Neural progenitor cell (in vitro differentiated cells): Measurements from ENCODE around the gene MYOM1. TPM values are rescaled to one million over a fixed set of nuclear protein-coding genes. Genes with fewer than 3 reads are reported as not detected.

Source experiments
- DNase-seq: peaks from one replicate; pipeline ENCODE4 v3.0.0-alpha.2; 2016; ENCODE audit warnings: low spot score
- H2AFZ ChIP-seq: fragments of 200-600 bp; sonication (generic); replicated peaks from 2 replicates; pipeline ENCODE4 v1.6.1; 2016; ENCODE audit warnings: antibody characterized with exemption
- H3F3A ChIP-seq: fragments of 200-600 bp; sonication (generic); 2 replicates; pipeline ENCODE4 v1.6.1; 2016; ENCODE audit warnings: antibody characterized with exemption, low read depth
- H3K27ac ChIP-seq: fragments of 200-600 bp; sonication (generic); 2 replicates; pipeline ENCODE4 v1.5.1; 2016; ENCODE audit warnings: mild to moderate bottlenecking
- H3K27me3 ChIP-seq: fragments of 200-600 bp; sonication (generic); 2 replicates; pipeline ENCODE4 v1.6.1; 2016; ENCODE audit warnings: mild to moderate bottlenecking, moderate library complexity
- H3K36me3 ChIP-seq: fragments of 200-600 bp; sonication (generic); 2 replicates; pipeline ENCODE4 v1.5.1; 2016
- H3K4me1 ChIP-seq: fragments of 200-600 bp; sonication (generic); 2 replicates; pipeline ENCODE4 v1.6.1; 2016; ENCODE audit warnings: mixed run types
- H3K4me2 ChIP-seq: fragments of 200-600 bp; sonication (generic); 2 replicates; pipeline ENCODE4 v1.6.1; 2016
- H3K4me3 ChIP-seq: fragments of 200-600 bp; sonication (generic); 2 replicates; pipeline ENCODE4 v1.5.1; 2016
- H3K79me2 ChIP-seq: fragments of 200-600 bp; sonication (generic); 2 replicates; pipeline ENCODE4 v1.6.1; 2016; ENCODE audit warnings: low read depth
- H3K9ac ChIP-seq: fragments of 200-600 bp; sonication (generic); 2 replicates; pipeline ENCODE4 v1.6.1; 2016
- H3K9me3 ChIP-seq: fragments of 200-600 bp; sonication (generic); 2 replicates; pipeline ENCODE4 v1.5.1; 2016; ENCODE audit warnings: low read depth
- H4K20me1 ChIP-seq: fragments of 200-600 bp; sonication (generic); 2 replicates; pipeline ENCODE4 v1.6.1; 2016; ENCODE audit warnings: low read depth
- H3K27ac Mint-ChIP-seq: 3 replicates; pipeline ENCODE4 v1.8.0; 2021; ENCODE audit warnings: mixed read lengths
- H3K27me3 Mint-ChIP-seq: 2 replicates; pipeline ENCODE4 v1.8.0; 2022; ENCODE audit warnings: low read depth, mild to moderate bottlenecking, inconsistent platforms, moderate library complexity, mixed read lengths; ENCODE audit not compliant: insufficient read depth
- H3K36me3 Mint-ChIP-seq: 3 replicates; pipeline ENCODE4 v1.8.0; 2021; ENCODE audit warnings: mixed read lengths
- H3K4me1 Mint-ChIP-seq: 3 replicates; pipeline ENCODE4 v1.8.0; 2021; ENCODE audit warnings: mixed read lengths
- H3K4me3 Mint-ChIP-seq: 3 replicates; pipeline ENCODE4 v1.8.0; 2021; ENCODE audit warnings: mild to moderate bottlenecking, moderate library complexity, mixed read lengths
- H3K9me3 Mint-ChIP-seq: 3 replicates; pipeline ENCODE4 v1.8.0; 2020; ENCODE audit warnings: mixed read lengths
- CTCF ChIP-seq: fragments of 200-600 bp; sonication (generic); IDR thresholded peaks from 2 replicates; pipeline ENCODE4 v1.5.1; 2017; ENCODE audit warnings: antibody characterized with exemption, mild to moderate bottlenecking
- EZH2 ChIP-seq: fragments of 200-600 bp; sonication (generic); IDR thresholded peaks from 2 replicates; pipeline ENCODE4 v1.6.1; 2017; ENCODE audit warnings: antibody characterized with exemption, mild to moderate bottlenecking, moderate library complexity
- EZH2phosphoT487 ChIP-seq: fragments of 200-600 bp; sonication (generic); IDR thresholded peaks from 2 replicates; pipeline ENCODE4 v1.6.1; 2017; ENCODE audit warnings: antibody characterized with exemption
- total RNA-seq: library from RNA; depleted of rRNA; stranded (reverse); fragments of >200 nt; gene quantifications from 2 replicates; pipeline ENCODE4 v1.2.3, GENCODE V29; 2015; ENCODE audit warnings: low replicate concordance

MYOM1 gene
- total RNA-seq, 1 donor from 2014 or later, result 0.45 TPM

GRCh38 chr18:3088449-3088848 lies 131.3 kb downstream of the MYOM1 start:
- Mint-ChIP-seq H3K36me3 (no peaks in the 10 kb centered on the region), H3K27ac (no peak overlapping the region), H3K9me3 (no peaks in the 10 kb centered on the region), H3K27me3 (no peaks in the 10 kb centered on the region), H3K4me1 (peaks cover 14% of the 10 kb centered on the region), H3K4me3 (no peak overlapping the region)
- no peaks in the 10 kb centered on the region for H3F3A ChIP-seq
- peak overlapping the region; percentile 83 for H2AFZ ChIP-seq
- H4K20me1 ChIP-seq, result no peaks in the 10 kb centered on the region
- H3K36me3 ChIP-seq, result no peaks in the 10 kb centered on the region
- H3K4me1 ChIP-seq, result no peaks in the 10 kb centered on the region
- H3K27ac ChIP-seq, result no peak overlapping the region
- H3K4me3 ChIP-seq, result no peak overlapping the region
- no peak for DNase-seq
- H3K9ac ChIP-seq, result no peak overlapping the region
- TF ChIP-seq CTCF (no peak), EZH2 (no peak), EZH2phosphoT487 (no peak)
- H3K9me3 ChIP-seq, result no peaks in the 10 kb centered on the region
- no peaks in the 10 kb centered on the region for H3K79me2 ChIP-seq
- H3K4me2 ChIP-seq, result no peak overlapping the region
- no peaks in the 10 kb centered on the region for H3K27me3 ChIP-seq

- Mint-ChIP-seq H3K9me3 (no peaks in the 10 kb centered on the region), H3K4me3 (no peak overlapping the region), H3K36me3 (no peaks in the 10 kb centered on the region), H3K27ac (no peak overlapping the region), H3K4me1 (peaks cover 14% of the 10 kb centered on the region), H3K27me3 (no peaks in the 10 kb centered on the region)
- H4K20me1 ChIP-seq, result no peaks in the 10 kb centered on the region
- no peak overlapping the region for H3K9ac ChIP-seq
- no peaks in the 10 kb centered on the region for H3K36me3 ChIP-seq
- H3F3A ChIP-seq, result no peaks in the 10 kb centered on the region
- no peaks in the 10 kb centered on the region for H3K27me3 ChIP-seq
- no peak for DNase-seq
- H2AFZ ChIP-seq, result peak overlapping the region; percentile 50
- no peak overlapping the region for H3K4me3 ChIP-seq
- no peak overlapping the region for H3K4me2 ChIP-seq
- TF ChIP-seq CTCF (no peak), EZH2 (no peak), EZH2phosphoT487 (no peak)
- no peaks in the 10 kb centered on the region for H3K79me2 ChIP-seq
- H3K4me1 ChIP-seq, result no peaks in the 10 kb centered on the region
- no peaks in the 10 kb centered on the region for H3K9me3 ChIP-seq
- H3K27ac ChIP-seq, result no peak overlapping the region
Observed at GRCh38 chr18:3086871-3087270, 132.9 kb downstream of the MYOM1 start.

- TF ChIP-seq EZH2phosphoT487, result no peak
- no peak for TF ChIP-seq EZH2
- no peak for TF ChIP-seq CTCF
- Histone ChIP-seq H3K79me2 (no peaks in the 10 kb centered on the region), H3K27ac (no peak overlapping the region), H3K9me3 (no peaks in the 10 kb centered on the region), H2AFZ (no peak overlapping the region), H3F3A (no peaks in the 10 kb centered on the region), H4K20me1 (no peaks in the 10 kb centered on the region), H3K4me3 (no peak overlapping the region), H3K4me2 (no peak overlapping the region), H3K4me1 (no peaks in the 10 kb centered on the region), H3K9ac (no peak overlapping the region), H3K27me3 (no peaks in the 10 kb centered on the region), H3K36me3 (no peaks in the 10 kb centered on the region)
- no peaks in the 10 kb centered on the region for H3K9me3 Mint-ChIP-seq
- peaks cover 14% of the 10 kb centered on the region for H3K4me1 Mint-ChIP-seq
- H3K27ac Mint-ChIP-seq, result no peak overlapping the region
- no peak for DNase-seq
- H3K4me3 Mint-ChIP-seq, result no peak overlapping the region
- no peaks in the 10 kb centered on the region for H3K36me3 Mint-ChIP-seq
- no peaks in the 10 kb centered on the region for H3K27me3 Mint-ChIP-seq
Observed at GRCh38 chr18:3085612-3086011, 134.2 kb downstream of the MYOM1 start.
